OCI-LY7 (cell line): Measurements from ENCODE around the gene ABCG5. TPM values are rescaled to one million over a fixed set of nuclear protein-coding genes. Genes with fewer than 3 reads are reported as not detected.

Experiments used
- BruUV-seq: library from RNA; stranded (reverse); fragments of 400-500 nt; replicated peaks from 2 replicates; lab custom pipeline; 2021; lab: Mats Ljungman, UMichigan
- CTCF ChIA-PET: fragments of 300-600 bp; sonication (Branson Sonifier 250); formaldehyde crosslinking; loops from one replicate; lab custom pipeline; 2022; ENCODE audit warnings: antibody characterized with exemption; ENCODE audit not compliant: unreplicated experiment; lab: Charles Lee
- POLR2A ChIA-PET: fragments of 300-600 bp; sonication (Branson Sonifier 250); formaldehyde crosslinking; loops from one replicate; lab custom pipeline; 2022; ENCODE audit warnings: antibody characterized with exemption; lab: Charles Lee
- DNase-seq: peaks from one replicate; pipeline ENCODE4 v3.0.0-alpha.2; 2015; ENCODE audit warnings: low spot score
- H2AFZ ChIP-seq: fragments of 200-600 bp; sonication (generic), shearing (Covaris generic); 2 replicates; pipeline ENCODE4 v1.6.1; 2014; ENCODE audit warnings: mild to moderate bottlenecking, antibody characterized with exemption, low read length, moderate library complexity
- H3K27ac ChIP-seq: fragments of 200-600 bp; sonication (generic); 2 replicates; pipeline ENCODE4 v1.5.1; 2014; ENCODE audit warnings: mixed run types, low read depth, mild to moderate bottlenecking, moderate library complexity, low read length, inconsistent platforms; ENCODE audit not compliant: poor library complexity, severe bottlenecking
- H3K36me3 ChIP-seq: fragments of 200-600 bp; sonication (generic); 2 replicates; pipeline ENCODE4 v1.6.1; 2014; ENCODE audit warnings: mild to moderate bottlenecking, antibody characterized with exemption, low read length, moderate library complexity, mixed read lengths; ENCODE audit not compliant: insufficient read depth
- H3K4me1 ChIP-seq: fragments of 200-600 bp; sonication (generic); 2 replicates; pipeline ENCODE4 v1.5.1; 2014; ENCODE audit warnings: mild to moderate bottlenecking, low read length; ENCODE audit not compliant: insufficient read depth, poor library complexity, severe bottlenecking
- H3K4me2 ChIP-seq: fragments of 200-600 bp; sonication (generic); 2 replicates; pipeline ENCODE4 v1.6.1; 2014; ENCODE audit warnings: mild to moderate bottlenecking, low read length
- H3K4me3 ChIP-seq: fragments of 200-600 bp; sonication (generic); 2 replicates; pipeline ENCODE4 v1.5.1; 2014; ENCODE audit warnings: mild to moderate bottlenecking, low read depth, low read length; ENCODE audit not compliant: poor library complexity, severe bottlenecking
- H3K79me2 ChIP-seq: fragments of 200-600 bp; sonication (generic); 2 replicates; pipeline ENCODE4 v1.6.1; 2016; ENCODE audit warnings: low read depth, mild to moderate bottlenecking, low read length, moderate library complexity, mixed read lengths; ENCODE audit not compliant: insufficient read depth
- H3K9me2 ChIP-seq: fragments of 200-600 bp; sonication (generic); 2 replicates; pipeline ENCODE4 v1.6.1; 2016; ENCODE audit warnings: mild to moderate bottlenecking, low read length, mixed read lengths; ENCODE audit not compliant: insufficient read depth
- H3K9me3 ChIP-seq: fragments of 200-600 bp; sonication (generic); 2 replicates; pipeline ENCODE4 v1.6.1; 2014; ENCODE audit warnings: mild to moderate bottlenecking, mixed run types, low read length, mixed read lengths
- H4K20me1 ChIP-seq: fragments of 200-600 bp; sonication (generic); 2 replicates; pipeline ENCODE4 v1.6.1; 2014; ENCODE audit warnings: mild to moderate bottlenecking, antibody characterized with exemption, low read length, moderate library complexity, mixed read lengths; ENCODE audit not compliant: insufficient read depth
- EZH2phosphoT487 ChIP-seq: fragments of 200-600 bp; sonication (generic); IDR thresholded peaks from 2 replicates; pipeline ENCODE4 v1.6.1; 2018; ENCODE audit warnings: low read depth, borderline replicate concordance, mild to moderate bottlenecking, mixed run types, antibody characterized with exemption, low read length, moderate library complexity, mixed read lengths
- intact Hi-C: fragments of 100-400 bp; cut with micrococcal nuclease; formaldehyde crosslinking; loops from one replicate; pipeline ENCODE4 v1.10.0; 2022; ENCODE audit not compliant: unreplicated experiment
- total RNA-seq, 2 experiments: library from RNA; depleted of rRNA in 1 of 2; stranded (reverse); fragments of >200 nt in 1 of 2; shearing (Covaris generic) in 1 of 2; gene quantifications; 2 replicates each; pipeline ENCODE4 v1.2.3, GENCODE V29; 2014 to 2022
- TF ChIP-seq, protein P1 (sequence below): fragments of 200-600 bp; sonication (generic); conservative IDR thresholded peaks from 2 replicates; pipeline ENCODE4 v1.5.1; 2014; ENCODE audit warnings: mild to moderate bottlenecking, antibody characterized with exemption, low read length, moderate library complexity, mixed read lengths

ABCG5 gene
- total RNA-seq, 2 experiments from 2014 or later, result not detected

DNA sequence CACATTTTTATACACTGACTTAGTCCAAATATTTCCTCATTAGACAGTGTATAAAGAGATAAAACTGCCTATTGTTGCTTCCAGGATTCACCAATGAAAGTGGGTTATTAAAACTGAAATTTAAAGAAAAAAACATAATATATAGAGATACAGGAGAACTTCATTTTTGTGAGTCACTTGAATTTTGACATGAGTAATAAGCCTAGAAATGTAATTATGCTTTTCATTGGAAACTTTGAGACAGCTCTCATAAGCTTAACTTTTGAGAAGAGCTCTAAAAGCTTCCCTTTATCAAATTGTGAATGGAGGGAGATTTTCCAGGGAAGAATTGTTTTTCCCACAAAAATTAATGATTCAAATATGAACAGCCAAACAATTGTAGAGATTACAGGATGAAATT lies 50.7 kb downstream of the ABCG5 start:
- Histone ChIP-seq H2AFZ (no peak overlapping the region), H3K4me3 (no peak overlapping the region), H3K27ac (no peak overlapping the region), H3K79me2 (no peaks in the 10 kb centered on the region), H3K9me3 (no peaks in the 10 kb centered on the region), H3K36me3 (no peaks in the 10 kb centered on the region), H3K4me2 (no peak overlapping the region), H3K9me2 (no peaks in the 10 kb centered on the region), H4K20me1 (no peaks in the 10 kb centered on the region), H3K4me1 (no peaks in the 10 kb centered on the region)
- CTCF ChIA-PET, result no interaction called here
- BruUV-seq, result no TSS peak
- intact Hi-C loops, result no loop called here
- TF ChIP-seq, protein P1, sequence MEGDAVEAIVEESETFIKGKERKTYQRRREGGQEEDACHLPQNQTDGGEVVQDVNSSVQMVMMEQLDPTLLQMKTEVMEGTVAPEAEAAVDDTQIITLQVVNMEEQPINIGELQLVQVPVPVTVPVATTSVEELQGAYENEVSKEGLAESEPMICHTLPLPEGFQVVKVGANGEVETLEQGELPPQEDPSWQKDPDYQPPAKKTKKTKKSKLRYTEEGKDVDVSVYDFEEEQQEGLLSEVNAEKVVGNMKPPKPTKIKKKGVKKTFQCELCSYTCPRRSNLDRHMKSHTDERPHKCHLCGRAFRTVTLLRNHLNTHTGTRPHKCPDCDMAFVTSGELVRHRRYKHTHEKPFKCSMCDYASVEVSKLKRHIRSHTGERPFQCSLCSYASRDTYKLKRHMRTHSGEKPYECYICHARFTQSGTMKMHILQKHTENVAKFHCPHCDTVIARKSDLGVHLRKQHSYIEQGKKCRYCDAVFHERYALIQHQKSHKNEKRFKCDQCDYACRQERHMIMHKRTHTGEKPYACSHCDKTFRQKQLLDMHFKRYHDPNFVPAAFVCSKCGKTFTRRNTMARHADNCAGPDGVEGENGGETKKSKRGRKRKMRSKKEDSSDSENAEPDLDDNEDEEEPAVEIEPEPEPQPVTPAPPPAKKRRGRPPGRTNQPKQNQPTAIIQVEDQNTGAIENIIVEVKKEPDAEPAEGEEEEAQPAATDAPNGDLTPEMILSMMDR, result no peak
- TF ChIP-seq EZH2phosphoT487, result no peak
- POLR2A ChIA-PET, result interaction anchor here (0.7 kb wide), 1 partner anchor 38 kb away, joined by 3 read pairs; no protein-coding TSS in a partner anchor
- DNase-seq, result no peak

DNA sequence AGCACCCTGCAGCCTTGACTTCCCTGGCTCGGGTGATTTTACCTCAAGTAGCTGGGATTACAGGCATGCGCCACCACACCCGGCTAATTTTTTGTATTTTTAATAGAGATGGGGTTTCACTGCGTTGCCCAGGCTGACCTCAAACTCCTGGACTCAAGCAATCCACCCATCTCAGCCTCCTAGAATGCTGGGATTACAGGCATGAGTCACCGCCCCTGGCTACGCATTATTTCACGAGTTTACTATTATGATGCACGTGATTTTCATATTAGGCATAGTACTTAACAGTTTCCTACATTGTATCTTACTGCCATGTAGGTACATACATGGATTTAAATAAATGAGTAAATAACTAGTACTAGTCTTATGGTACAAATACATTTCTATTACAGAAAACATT lies 60.4 kb downstream of the ABCG5 start:
- H2AFZ ChIP-seq, result no peak overlapping the region
- 0 out of 2 replicates have a peak, but pooled peaks cover 3% of the 10 kb centered on the region for H3K9me2 ChIP-seq
- no peak overlapping the region for H3K27ac ChIP-seq
- H3K4me3 ChIP-seq, result no peak overlapping the region
- CTCF ChIA-PET, result no interaction called here
- TF ChIP-seq, protein P1, result no peak
- TF ChIP-seq EZH2phosphoT487, result no peak
- H3K36me3 ChIP-seq, result no peaks in the 10 kb centered on the region
- POLR2A ChIA-PET, result no interaction called here
- H4K20me1 ChIP-seq, result no peaks in the 10 kb centered on the region
- peaks cover 8% of the 10 kb centered on the region for H3K4me1 ChIP-seq
- DNase-seq, result no peak
- BruUV-seq, result no TSS peak
- H3K9me3 ChIP-seq, result no peaks in the 10 kb centered on the region
- intact Hi-C loops, result no loop called here
- H3K4me2 ChIP-seq, result no peak overlapping the region
- no peaks in the 10 kb centered on the region for H3K79me2 ChIP-seq

DNA sequence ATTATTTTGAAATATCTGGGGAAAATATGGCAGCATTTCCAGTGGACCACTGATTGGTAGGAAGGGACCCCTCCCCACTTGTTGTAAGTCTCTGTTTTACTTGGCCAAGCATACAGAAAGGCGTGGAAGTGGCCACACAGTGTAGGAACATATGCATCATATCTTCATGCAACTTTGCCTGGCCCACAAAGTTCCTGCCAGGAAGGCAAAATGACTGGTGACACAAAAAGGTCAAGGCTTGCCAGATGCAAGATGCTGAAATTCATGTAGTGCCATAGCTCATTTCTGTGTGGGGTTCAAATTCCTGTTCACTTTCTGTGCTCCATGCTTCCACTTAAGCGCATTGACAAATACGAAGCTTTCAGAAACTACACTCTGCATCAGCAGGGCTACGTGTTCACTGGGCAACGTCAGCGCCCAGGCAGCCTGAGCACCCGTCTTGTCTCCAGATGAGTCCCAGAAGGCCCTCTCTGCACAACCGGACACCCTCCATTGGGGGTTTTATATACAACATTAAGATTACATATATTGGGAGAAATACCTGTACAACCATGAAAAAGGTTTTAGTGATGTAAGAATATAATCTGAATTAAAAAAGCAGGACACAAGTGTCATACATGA lies 61.2 kb downstream of the ABCG5 start:
- TF ChIP-seq, protein P1, result no peak
- TF ChIP-seq EZH2phosphoT487, result no peak
- H3K27ac ChIP-seq, result no peak overlapping the region
- 0 out of 2 replicates have a peak, but pooled peaks cover 4% of the 10 kb centered on the region for H3K9me2 ChIP-seq
- no peaks in the 10 kb centered on the region for H3K9me3 ChIP-seq
- no peak overlapping the region for H2AFZ ChIP-seq
- H3K4me2 ChIP-seq, result no peak overlapping the region
- no peak overlapping the region for H3K4me3 ChIP-seq
- BruUV-seq, result no TSS peak
- no peak for DNase-seq
- intact Hi-C loops, result no loop called here
- ChIA-PET POLR2A (interaction anchor here (0.6 to 1.3 kb wide), 2 partner anchors 9 to 30 kb away, joined by 3 to 8 read pairs; no protein-coding TSS in a partner anchor), CTCF (no interaction called here)
- no peaks in the 10 kb centered on the region for H4K20me1 ChIP-seq
- H3K79me2 ChIP-seq, result no peaks in the 10 kb centered on the region
- no peaks in the 10 kb centered on the region for H3K36me3 ChIP-seq
- H3K4me1 ChIP-seq, result peaks cover 8% of the 10 kb centered on the region
